NCI-H526 (cell line): Measurements from ENCODE around the gene PLEKHN1.
"Not testable (repeated sequence)": the region's sequence is repeated elsewhere in the genome, so short reads cannot be mapped to it uniquely, and the experiment has no call there.

Source experiments
- DNase-seq, 2 experiments: peaks; one replicate each; lab custom pipeline; 2025; lab: John Stamatoyannopoulos, UW

PLEKHN1 gene

GRCh38 chr1:942411-942821, 23.9 kb upstream of the PLEKHN1 start:
- DNase-seq, result peak in 1 of 2 experiments; percentile 61

GRCh38 chr1:942864-943533, 23.3 kb upstream of the PLEKHN1 start:
- DNase-seq, result no peak

- DNase-seq, result no peak
These were observed 22.5 kb upstream of the PLEKHN1 start for GRCh38 chr1:943545-944340.

GRCh38 chr1:944341-945325, 21.6 kb upstream of the PLEKHN1 start:
- DNase-seq, result peak in 1 of 2 experiments; percentile 45

- DNase-seq, result no peak
These were observed 20.4 kb upstream of the PLEKHN1 start for GRCh38 chr1:945688-946556.

- DNase-seq, result not testable (repeated sequence)
These were observed 19.5 kb upstream of the PLEKHN1 start for GRCh38 chr1:946811-947210.

GRCh38 chr1:947958-948357, 18.3 kb upstream of the PLEKHN1 start:
- no peak for DNase-seq

GRCh38 chr1:950268-950667, 16.0 kb upstream of the PLEKHN1 start:
- DNase-seq, result no peak

GRCh38 chr1:950881-951280, 15.4 kb upstream of the PLEKHN1 start:
- DNase-seq, result no peak

GRCh38 chr1:951364-951763, 14.9 kb upstream of the PLEKHN1 start:
- no peak for DNase-seq

GRCh38 chr1:952201-952600, 14.1 kb upstream of the PLEKHN1 start:
- DNase-seq, result no peak

GRCh38 chr1:952603-953002, 13.7 kb upstream of the PLEKHN1 start:
- no peak for DNase-seq

- no peak for DNase-seq
These were observed 12.6 kb upstream of the PLEKHN1 start for GRCh38 chr1:953524-954320.

- DNase-seq, result no peak
These were observed 11.4 kb upstream of the PLEKHN1 start for GRCh38 chr1:954927-955326.

- no peak for DNase-seq
These were observed 10.8 kb upstream of the PLEKHN1 start for GRCh38 chr1:955474-955873.

GRCh38 chr1:956636-957035, 9.6 kb upstream of the PLEKHN1 start:
- no peak for DNase-seq

- DNase-seq, result peak; percentile 56 to 94
These were observed 7.2 kb upstream of the PLEKHN1 start, which contains the start of gene NOC2L for GRCh38 chr1:958823-959730. Gene NOC2L (minus strand): TSS chr1:959256. CDS start chr1:959240, 16 bp downstream.

- no peak for DNase-seq
These were observed 6.4 kb upstream of the PLEKHN1 start for GRCh38 chr1:959731-960362.
